GM18868 (cell line): ENCODE measurements around the gene KCNG4.
"Not testable (repeated sequence)": the region's sequence is repeated elsewhere in the genome, so short reads cannot be mapped to it uniquely, and the experiment has no call there.

ENCODE experiments used
- ATAC-seq: cut with Tn5 transposase; IDR thresholded peaks from one replicate; pipeline ENCODE4 v1.9.1; 2021; ENCODE audit warnings: mild to moderate bottlenecking, moderate library complexity; ENCODE audit not compliant: unreplicated experiment

The KCNG4 gene

GRCh38 chr16:84237994-84238750, 1.6 kb downstream of the KCNG4 start:
- no peak for ATAC-seq

DNA sequence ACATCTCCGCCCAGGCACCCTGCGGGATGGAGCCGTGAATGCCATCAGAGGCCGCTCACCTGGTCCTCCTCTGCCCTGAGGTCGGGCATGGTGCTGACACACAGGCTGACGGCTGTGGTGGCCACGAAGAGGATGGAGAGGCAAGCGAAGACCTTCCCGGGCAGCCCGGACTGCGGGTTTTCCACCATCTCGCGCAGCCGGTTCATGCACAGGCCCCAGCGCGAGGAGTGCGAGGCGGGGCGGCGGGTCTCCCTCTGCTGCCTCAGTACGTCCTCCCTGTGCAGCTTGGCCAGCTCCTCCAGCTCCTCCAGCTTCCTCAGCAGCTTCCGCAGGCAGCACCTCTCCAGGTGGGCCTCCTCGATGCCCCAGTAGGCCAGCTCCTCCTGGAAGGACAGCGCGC, 3.1 kb downstream of the KCNG4 start:
- ATAC-seq = no peak

- ATAC-seq = no peak
These were observed 5.2 kb downstream of the KCNG4 start for GRCh38 chr16:84234321-84235241.

- ATAC-seq = no peak
These were observed 6.1 kb downstream of the KCNG4 start for GRCh38 chr16:84233748-84234147.

DNA sequence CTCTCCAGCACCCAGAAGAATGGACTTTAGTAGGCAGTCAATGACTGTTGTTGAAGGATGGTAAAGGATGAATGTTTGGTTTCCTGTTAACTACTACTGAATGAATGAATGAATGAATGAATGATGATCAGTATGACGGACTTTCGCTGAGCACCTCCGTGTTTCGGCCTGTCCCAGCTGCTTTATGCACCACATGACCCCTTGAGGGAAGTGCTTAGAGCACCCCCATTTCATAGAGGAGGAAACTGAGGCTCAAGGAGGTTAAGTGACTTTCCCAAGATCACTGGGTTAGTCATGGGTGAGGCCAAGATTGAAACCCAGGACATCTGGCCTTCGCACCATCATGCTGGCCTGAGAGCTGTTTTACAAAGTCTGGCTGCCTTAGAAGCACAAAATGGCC, 6.8 kb downstream of the KCNG4 start:
- no peak for ATAC-seq

- no peak for ATAC-seq
These were observed 7.8 kb downstream of the KCNG4 start for GRCh38 chr16:84232060-84232459.

DNA sequence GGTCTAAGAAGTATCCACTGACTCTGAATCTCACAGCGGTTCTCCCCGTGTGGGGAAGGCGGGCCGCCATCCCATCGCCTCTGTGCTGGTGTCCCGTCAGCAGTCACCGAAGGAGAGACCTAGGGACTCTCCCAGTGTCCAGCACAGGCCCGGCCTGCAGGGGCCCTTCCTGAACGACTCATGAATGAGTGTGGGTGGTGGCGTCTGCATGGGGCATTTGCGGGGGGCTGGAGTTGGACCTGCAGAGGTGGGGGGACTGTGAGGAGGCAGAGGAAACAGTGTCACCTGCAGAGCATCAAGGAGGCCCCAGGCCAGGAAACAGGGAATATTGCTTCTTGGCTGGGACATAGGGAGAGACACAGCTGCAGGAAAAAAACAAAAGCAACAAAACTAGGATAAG, 10.3 kb downstream of the KCNG4 start:
- ATAC-seq = no peak

- ATAC-seq = no peak
These were observed 11.5 kb downstream of the KCNG4 start for GRCh38 chr16:84228256-84228838.

DNA sequence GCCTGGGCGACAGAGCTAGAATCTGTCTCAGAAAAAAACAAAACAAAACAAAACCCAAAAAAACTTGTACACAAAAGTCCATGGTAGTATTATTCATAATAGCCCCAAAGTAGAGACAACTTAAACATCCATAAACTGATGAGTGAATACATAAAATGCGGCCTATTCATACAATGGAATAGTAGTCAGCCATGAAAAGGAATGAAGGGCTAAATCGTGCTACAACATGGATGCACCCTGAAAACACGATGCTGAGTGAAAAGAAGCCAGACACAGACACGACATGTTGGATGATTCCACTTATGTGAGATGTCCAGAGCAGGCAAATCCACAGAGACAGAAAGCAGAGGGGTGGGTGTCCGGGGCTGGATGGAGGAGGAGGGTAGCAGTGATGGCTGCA, 12.3 kb downstream of the KCNG4 start:
- no peak for ATAC-seq

GRCh38 chr16:84226026-84226425, 13.8 kb downstream of the KCNG4 start:
- ATAC-seq = no peak

DNA sequence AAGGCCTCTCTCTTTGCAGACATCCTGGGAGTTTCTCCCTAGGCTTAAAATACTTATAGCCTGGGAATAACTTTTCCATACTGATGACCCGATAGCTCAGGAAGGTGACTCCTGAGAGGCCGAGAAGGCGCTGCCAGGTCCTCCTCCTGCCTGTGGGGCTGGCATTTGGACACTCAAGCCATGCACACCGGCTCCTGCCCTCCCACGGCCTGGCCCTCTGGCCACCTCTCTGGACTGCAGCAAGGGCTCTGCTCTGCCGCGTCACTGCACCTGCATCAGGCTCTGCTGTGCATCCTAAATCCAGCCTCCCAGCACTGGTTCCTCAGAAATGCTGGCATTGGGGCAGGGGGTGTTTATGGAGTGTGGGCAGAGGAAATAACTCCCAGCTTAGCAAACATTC, 14.2 kb downstream of the KCNG4 start:
- no peak for ATAC-seq

- ATAC-seq = no peak
These were observed 14.7 kb downstream of the KCNG4 start for GRCh38 chr16:84225126-84225525.

- no peak for ATAC-seq
These were observed 15.3 kb downstream of the KCNG4 start for GRCh38 chr16:84224554-84224953.

DNA sequence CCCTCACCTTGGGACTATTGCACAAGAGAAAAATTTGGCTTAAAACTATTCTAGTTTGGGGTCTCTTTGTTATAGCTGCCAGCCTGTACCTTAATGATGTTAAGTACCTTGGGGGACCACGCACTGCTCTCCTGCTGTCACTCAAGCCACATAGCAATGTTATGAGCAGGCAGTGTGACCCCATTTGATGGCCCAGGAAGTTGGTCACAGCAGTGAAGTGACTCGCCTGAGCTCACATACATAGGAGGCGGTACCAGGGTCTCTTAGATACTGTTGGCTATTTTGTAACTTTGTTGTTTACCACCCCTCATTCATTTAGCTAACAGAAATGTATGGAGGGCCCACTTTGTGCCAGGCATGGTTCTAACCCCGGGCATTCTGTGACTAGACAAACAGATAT, 16.4 kb downstream of the KCNG4 start:
- no peak for ATAC-seq

DNA sequence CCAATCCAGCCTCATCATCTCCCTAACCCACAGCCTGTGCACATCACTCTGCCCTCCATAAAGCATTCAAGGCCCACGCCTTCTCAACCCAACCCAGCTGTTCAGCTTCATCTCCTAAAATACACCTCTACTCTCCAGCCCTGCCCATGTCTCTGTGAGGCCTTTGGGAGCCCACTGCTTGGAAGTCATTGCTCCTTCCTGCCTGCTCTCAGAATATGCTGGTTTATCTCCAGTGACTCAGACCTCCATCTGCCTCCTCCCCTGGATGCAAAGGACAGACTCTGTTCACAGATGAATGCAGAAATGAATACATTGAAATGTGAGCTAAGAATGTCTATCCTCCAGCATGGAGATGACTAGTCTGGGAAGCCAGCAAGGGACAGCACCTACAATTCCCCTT, 19.0 kb downstream of the KCNG4 start:
- no peak for ATAC-seq

DNA sequence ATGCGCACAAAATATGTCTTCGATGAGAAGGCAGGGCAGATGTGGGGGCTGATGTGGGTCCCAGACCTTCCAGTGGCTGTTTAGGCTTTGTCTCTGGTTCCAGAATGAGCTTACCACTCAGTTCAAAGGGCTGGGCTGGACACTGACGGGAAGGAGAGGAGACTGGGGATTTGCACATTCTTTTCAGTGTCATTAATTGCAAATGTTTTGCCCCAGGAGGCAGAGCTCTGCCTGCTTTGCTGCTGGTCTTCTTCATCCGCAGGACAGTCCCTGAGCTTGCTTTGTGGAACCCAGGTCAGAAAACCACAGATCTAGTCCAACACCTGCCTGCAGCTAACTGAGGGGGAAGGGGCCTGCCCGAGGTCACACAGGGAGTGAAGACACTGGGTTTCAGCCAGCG, 20.9 kb downstream of the KCNG4 start:
- no peak for ATAC-seq

DNA sequence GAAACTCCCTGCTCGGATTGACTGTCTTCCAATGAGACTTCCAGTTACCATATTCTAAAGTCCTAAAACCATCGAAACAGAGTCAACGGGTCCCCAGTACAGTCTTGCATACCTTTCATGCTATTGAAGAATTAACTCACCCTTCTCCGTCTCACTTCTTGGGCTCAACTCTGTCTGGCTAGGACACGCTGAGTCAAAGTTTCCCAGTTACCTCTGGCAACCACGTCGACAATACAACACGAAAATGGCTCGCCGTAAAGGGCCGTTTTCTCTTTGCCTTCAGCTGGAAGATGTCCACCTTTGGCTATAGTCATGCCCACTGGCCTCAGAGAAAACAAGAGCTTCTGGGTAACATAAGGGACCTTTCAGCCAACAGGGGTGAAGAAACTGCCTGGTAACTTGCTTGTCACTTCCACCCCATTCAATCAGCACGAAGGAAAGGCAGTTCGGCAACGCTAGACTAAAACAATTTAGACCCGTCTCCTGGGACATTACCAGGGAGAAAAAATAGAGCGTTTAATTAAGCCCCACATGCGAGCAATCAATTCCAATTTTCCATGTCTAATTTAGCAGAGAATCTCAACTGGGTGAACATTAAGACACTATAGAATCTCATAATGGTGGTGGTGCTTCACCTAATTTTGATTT, 21.5 kb downstream of the KCNG4 start:
- no peak for ATAC-seq

DNA sequence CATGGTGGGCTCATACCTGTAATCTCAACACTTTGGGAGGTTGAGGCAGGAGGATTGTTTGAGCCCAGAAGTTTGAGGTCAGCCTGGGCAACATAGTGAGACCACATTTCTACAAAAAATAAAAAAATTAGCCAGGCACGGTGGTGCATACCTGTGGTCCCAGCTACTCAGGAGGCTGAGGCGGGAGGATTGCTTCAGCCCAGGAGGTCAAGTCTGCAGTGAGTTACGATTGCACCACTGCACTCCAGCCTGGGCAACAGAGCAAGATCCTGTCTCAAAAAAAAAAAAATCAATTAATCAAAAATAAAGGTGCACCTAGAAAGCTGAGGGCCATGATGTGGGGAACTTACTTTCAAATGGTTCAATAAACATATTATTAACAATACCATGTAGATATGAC, 23.7 kb downstream of the KCNG4 start:
- ATAC-seq = not testable (repeated sequence)

GRCh38 chr16:84215531-84215930, 24.3 kb downstream of the KCNG4 start:
- ATAC-seq = no peak

- ATAC-seq = no peak
These were observed 25.3 kb downstream of the KCNG4 start for GRCh38 chr16:84214451-84215066.

GRCh38 chr16:84212631-84213030, 27.2 kb downstream of the KCNG4 start:
- ATAC-seq = no peak
